ENCODE results near the gene CDYL2.

Gene CDYL2

GRCh38 chr16:80674884-80675283 is 129.5 kb downstream of the CDYL2 start:
- no peaks in the 10 kb centered on the region for H3K4me1 ChIP-seq (ENCODE audit: control insufficient read depth, insufficient read depth, low read length)
- H3K9ac ChIP-seq (ENCODE audit: low read length) = no peak overlapping the region
- no peaks in the 10 kb centered on the region for H3K27me3 ChIP-seq (ENCODE audit: control insufficient read depth, insufficient read depth, low read length)
- H3K4me3 ChIP-seq (ENCODE audit: low read length) = no peak overlapping the region
- no peaks in the 10 kb centered on the region for H3K9me3 ChIP-seq (ENCODE audit: control insufficient read depth, low read length)
- no peaks in the 10 kb centered on the region for H3K36me3 ChIP-seq (ENCODE audit: control insufficient read depth, insufficient read depth, low read length)

GRCh38 chr16:80672379-80672778 is 132.0 kb downstream of the CDYL2 start:
- Histone ChIP-seq H3K4me3 (ENCODE audit: low read length) (no peak overlapping the region), H3K9me3 (ENCODE audit: control insufficient read depth, low read length) (no peaks in the 10 kb centered on the region), H3K9ac (ENCODE audit: low read length) (no peak overlapping the region)

DNA sequence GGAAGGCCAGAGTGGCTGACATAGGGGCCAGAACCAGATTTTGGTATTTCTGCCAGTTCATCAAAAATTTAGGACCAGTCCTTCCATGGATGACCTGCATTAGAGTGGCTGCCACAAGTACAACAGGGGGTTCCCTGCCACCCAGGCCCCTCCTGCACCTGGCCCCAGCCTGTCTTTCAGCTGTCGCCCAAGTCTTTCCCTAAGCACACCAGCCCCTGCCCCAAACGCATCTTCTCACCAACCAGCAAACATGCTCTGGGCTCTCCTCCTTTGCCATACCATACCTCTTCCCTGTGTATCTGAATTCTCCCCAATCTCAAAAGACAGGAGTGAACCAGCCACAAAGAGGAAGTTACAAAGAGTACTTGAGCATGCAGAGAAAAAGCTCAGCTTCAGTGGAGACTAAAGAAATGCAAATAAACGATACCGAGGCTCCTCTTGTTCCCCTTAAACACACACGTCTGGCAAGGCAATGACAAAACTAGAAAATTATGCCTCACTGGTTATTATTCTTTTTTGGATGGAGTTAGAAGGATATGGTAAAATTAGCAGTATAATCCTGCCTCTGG is 133.0 kb downstream of the CDYL2 start:
- H3K27me3 ChIP-seq (ENCODE audit: control insufficient read depth, insufficient read depth, low read length) = no peaks in the 10 kb centered on the region
- no peaks in the 10 kb centered on the region for H3K9me3 ChIP-seq (ENCODE audit: control insufficient read depth, low read length)
- H3K4me1 ChIP-seq (ENCODE audit: control insufficient read depth, insufficient read depth, low read length) = no peaks in the 10 kb centered on the region
- H3K36me3 ChIP-seq (ENCODE audit: control insufficient read depth, insufficient read depth, low read length) = no peaks in the 10 kb centered on the region
- H3K9ac ChIP-seq (ENCODE audit: low read length) = no peak overlapping the region
- H3K4me3 ChIP-seq (ENCODE audit: low read length) = no peak overlapping the region

More at GRCh38 chr16:80672379-80672778, 132.0 kb downstream of the CDYL2 start:
- no peaks in the 10 kb centered on the region for H3K27me3 ChIP-seq (ENCODE audit: control insufficient read depth, insufficient read depth, low read length)
- no peaks in the 10 kb centered on the region for H3K4me1 ChIP-seq (ENCODE audit: control insufficient read depth, insufficient read depth, low read length)
- H3K36me3 ChIP-seq (ENCODE audit: control insufficient read depth, insufficient read depth, low read length) = no peaks in the 10 kb centered on the region

GRCh38 chr16:80670170-80670865 is 134.1 kb downstream of the CDYL2 start:
- no peak overlapping the region for H3K9ac ChIP-seq (ENCODE audit: low read length)
- no peaks in the 10 kb centered on the region for H3K36me3 ChIP-seq (ENCODE audit: control insufficient read depth, insufficient read depth, low read length)
- no peaks in the 10 kb centered on the region for H3K4me1 ChIP-seq (ENCODE audit: control insufficient read depth, insufficient read depth, low read length)
- no peaks in the 10 kb centered on the region for H3K27me3 ChIP-seq (ENCODE audit: control insufficient read depth, insufficient read depth, low read length)
- H3K4me3 ChIP-seq (ENCODE audit: low read length) = no peak overlapping the region
- no peaks in the 10 kb centered on the region for H3K9me3 ChIP-seq (ENCODE audit: control insufficient read depth, low read length)

- Histone ChIP-seq H3K9ac (ENCODE audit: low read length) (no peak overlapping the region), H3K9me3 (ENCODE audit: control insufficient read depth, low read length) (no peaks in the 10 kb centered on the region), H3K4me1 (ENCODE audit: control insufficient read depth, insufficient read depth, low read length) (no peaks in the 10 kb centered on the region), H3K36me3 (ENCODE audit: control insufficient read depth, insufficient read depth, low read length) (no peaks in the 10 kb centered on the region), H3K4me3 (ENCODE audit: low read length) (no peak overlapping the region), H3K27me3 (ENCODE audit: control insufficient read depth, insufficient read depth, low read length) (no peaks in the 10 kb centered on the region)
Observed at GRCh38 chr16:80669673-80670072, 134.7 kb downstream of the CDYL2 start.

DNA sequence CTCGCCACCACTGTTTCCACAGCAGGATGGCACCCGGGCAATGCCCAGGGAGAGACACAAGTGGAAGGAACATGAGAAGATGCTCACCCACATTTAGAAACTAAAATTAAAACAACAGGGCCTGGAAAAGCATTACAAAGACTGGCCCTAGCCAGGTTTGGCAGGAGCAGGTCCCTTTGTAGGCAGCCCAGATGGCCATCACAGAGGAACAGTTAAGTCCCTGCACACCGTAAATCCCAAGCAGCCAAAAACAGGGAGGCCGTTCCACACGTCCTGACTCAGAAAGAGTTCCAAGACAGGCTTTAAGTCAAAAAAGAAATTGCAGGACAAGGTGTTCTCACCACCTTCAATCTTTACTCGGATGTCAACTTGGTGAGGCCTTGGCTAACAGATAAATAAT is 136.5 kb downstream of the CDYL2 start:
- Histone ChIP-seq H3K9ac (ENCODE audit: low read length) (no peak overlapping the region), H3K4me3 (ENCODE audit: low read length) (no peak overlapping the region), H3K27me3 (ENCODE audit: control insufficient read depth, insufficient read depth, low read length) (no peaks in the 10 kb centered on the region), H3K9me3 (ENCODE audit: control insufficient read depth, low read length) (no peaks in the 10 kb centered on the region), H3K36me3 (ENCODE audit: control insufficient read depth, insufficient read depth, low read length) (no peaks in the 10 kb centered on the region), H3K4me1 (ENCODE audit: control insufficient read depth, insufficient read depth, low read length) (no peaks in the 10 kb centered on the region)

- no peak overlapping the region for H3K4me3 ChIP-seq (ENCODE audit: low read length)
- no peaks in the 10 kb centered on the region for H3K9me3 ChIP-seq (ENCODE audit: control insufficient read depth, low read length)
- H3K9ac ChIP-seq (ENCODE audit: low read length) = no peak overlapping the region
- no peaks in the 10 kb centered on the region for H3K4me1 ChIP-seq (ENCODE audit: control insufficient read depth, insufficient read depth, low read length)
- H3K27me3 ChIP-seq (ENCODE audit: control insufficient read depth, insufficient read depth, low read length) = no peaks in the 10 kb centered on the region
- H3K36me3 ChIP-seq (ENCODE audit: control insufficient read depth, insufficient read depth, low read length) = no peaks in the 10 kb centered on the region
Observed at GRCh38 chr16:80667251-80667560, 137.2 kb downstream of the CDYL2 start.

DNA sequence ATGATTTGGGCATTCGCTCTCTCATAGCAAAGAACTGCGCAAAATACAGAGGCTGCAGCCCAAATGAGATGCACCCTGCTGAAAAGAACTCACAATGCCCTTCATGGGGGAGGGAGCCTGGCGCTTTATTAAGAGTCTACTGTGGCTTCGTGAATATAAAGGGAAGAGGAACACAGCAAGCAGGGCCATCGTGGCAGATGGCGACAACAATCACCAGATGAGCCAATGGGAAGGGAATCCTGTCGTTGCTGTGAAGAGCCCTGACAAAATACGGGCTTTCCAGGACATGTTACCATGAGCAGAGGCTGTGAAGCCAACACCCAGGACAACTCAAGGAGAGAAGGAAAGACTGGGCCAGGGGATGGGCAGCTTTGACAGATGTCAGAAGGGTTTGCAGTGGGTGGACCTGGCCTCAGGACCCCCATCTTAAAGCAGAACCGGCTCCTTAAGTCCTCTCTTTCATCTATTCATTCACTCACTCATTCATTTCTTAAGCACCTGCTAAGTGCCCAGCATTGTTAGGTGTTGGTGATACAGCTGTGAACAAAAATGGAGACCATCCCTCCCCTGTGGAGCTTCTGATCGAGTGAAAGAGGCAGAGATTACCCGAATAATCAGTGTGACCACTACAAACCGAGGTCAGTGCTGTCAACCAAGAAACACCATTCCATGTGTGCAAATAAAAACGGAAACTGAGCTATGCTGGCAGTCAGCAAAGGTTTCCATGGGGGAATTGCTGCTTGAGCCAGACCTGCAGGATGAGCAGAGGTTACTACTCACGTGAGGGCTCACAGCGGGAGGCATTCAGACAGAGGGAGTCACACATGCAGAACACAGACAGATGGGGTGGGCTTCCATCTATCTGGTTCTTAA is 137.8 kb downstream of the CDYL2 start:
- Histone ChIP-seq H3K27me3 (ENCODE audit: control insufficient read depth, insufficient read depth, low read length) (no peaks in the 10 kb centered on the region), H3K9me3 (ENCODE audit: control insufficient read depth, low read length) (no peaks in the 10 kb centered on the region), H3K4me3 (ENCODE audit: low read length) (no peak overlapping the region), H3K36me3 (ENCODE audit: control insufficient read depth, insufficient read depth, low read length) (no peaks in the 10 kb centered on the region), H3K4me1 (ENCODE audit: control insufficient read depth, insufficient read depth, low read length) (no peaks in the 10 kb centered on the region), H3K9ac (ENCODE audit: low read length) (no peak overlapping the region)

DNA sequence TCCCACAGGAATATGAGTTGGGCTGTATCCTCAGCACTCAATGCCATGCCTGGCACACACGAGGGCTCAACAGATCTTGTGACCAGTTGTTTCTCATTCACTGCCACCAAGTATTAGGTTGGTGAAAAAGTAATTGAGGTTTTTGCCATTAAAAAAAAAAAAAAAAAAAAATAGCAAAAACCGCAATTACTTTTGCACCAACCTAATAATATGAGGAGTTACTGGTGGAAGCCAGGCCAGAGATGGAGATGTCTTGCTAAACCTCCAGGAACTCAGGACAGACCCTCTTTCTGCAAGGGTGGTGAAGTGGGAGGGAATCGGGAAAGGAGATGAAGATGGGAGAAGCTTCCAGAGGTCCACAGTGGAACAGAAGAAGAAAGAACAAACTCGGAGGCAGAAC is 139.0 kb downstream of the CDYL2 start:
- no peaks in the 10 kb centered on the region for H3K4me1 ChIP-seq (ENCODE audit: control insufficient read depth, insufficient read depth, low read length)
- H3K27me3 ChIP-seq (ENCODE audit: control insufficient read depth, insufficient read depth, low read length) = no peaks in the 10 kb centered on the region
- no peaks in the 10 kb centered on the region for H3K9me3 ChIP-seq (ENCODE audit: control insufficient read depth, low read length)
- no peak overlapping the region for H3K9ac ChIP-seq (ENCODE audit: low read length)
- no peak overlapping the region for H3K4me3 ChIP-seq (ENCODE audit: low read length)
- H3K36me3 ChIP-seq (ENCODE audit: control insufficient read depth, insufficient read depth, low read length) = no peaks in the 10 kb centered on the region

DNA sequence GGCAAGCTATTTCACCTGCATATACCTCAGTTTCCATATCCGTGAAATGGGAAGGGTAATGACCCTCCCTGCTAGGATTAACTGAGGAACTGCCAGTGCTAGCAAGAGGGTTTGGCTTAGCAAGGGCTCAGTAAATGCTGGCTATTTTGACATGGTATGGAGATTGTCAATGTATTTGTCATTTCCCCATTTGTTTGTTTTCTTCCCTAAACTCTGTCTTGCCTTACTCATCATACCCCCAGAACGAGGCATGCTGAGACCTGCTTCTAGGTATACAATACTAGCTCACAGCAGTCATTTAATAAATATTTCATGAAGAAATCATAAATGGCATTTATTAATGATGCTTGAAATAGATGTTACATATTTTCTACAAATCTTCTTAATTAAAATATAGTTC is 139.6 kb downstream of the CDYL2 start:
- H3K4me1 ChIP-seq (ENCODE audit: control insufficient read depth, insufficient read depth, low read length) = no peaks in the 10 kb centered on the region
- H3K9me3 ChIP-seq (ENCODE audit: control insufficient read depth, low read length) = no peaks in the 10 kb centered on the region
- H3K4me3 ChIP-seq (ENCODE audit: low read length) = no peak overlapping the region
- H3K36me3 ChIP-seq (ENCODE audit: control insufficient read depth, insufficient read depth, low read length) = no peaks in the 10 kb centered on the region
- H3K9ac ChIP-seq (ENCODE audit: low read length) = no peak overlapping the region
- no peaks in the 10 kb centered on the region for H3K27me3 ChIP-seq (ENCODE audit: control insufficient read depth, insufficient read depth, low read length)

- Histone ChIP-seq H3K9me3 (ENCODE audit: control insufficient read depth, low read length) (no peaks in the 10 kb centered on the region), H3K4me1 (ENCODE audit: control insufficient read depth, insufficient read depth, low read length) (no peaks in the 10 kb centered on the region), H3K27me3 (ENCODE audit: control insufficient read depth, insufficient read depth, low read length) (no peaks in the 10 kb centered on the region), H3K4me3 (ENCODE audit: low read length) (no peak overlapping the region), H3K9ac (ENCODE audit: low read length) (no peak overlapping the region), H3K36me3 (ENCODE audit: control insufficient read depth, insufficient read depth, low read length) (no peaks in the 10 kb centered on the region)
Observed at GRCh38 chr16:80664226-80664625, 140.2 kb downstream of the CDYL2 start.

DNA sequence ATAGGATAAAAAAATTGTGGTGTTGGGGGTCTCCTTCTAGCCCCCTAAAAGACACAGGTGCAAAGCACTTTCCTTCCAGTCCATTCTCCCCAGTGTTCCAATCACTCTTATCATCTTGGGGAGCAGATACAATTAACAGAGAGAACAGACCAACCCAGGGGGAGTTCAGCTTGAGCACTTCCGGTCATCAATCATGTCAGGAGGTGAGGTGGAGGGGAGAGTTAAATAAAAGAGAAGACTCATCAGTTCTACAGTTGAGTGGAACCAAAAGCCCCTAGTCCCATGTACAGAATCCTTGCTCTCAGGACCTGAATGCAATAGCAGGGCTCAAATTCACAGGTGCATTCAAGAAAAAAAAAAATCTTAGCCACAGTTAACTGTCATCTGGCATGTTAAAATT is 141.3 kb downstream of the CDYL2 start:
- Histone ChIP-seq H3K4me1 (ENCODE audit: control insufficient read depth, insufficient read depth, low read length) (no peaks in the 10 kb centered on the region), H3K9me3 (ENCODE audit: control insufficient read depth, low read length) (no peaks in the 10 kb centered on the region), H3K9ac (ENCODE audit: low read length) (no peak overlapping the region), H3K36me3 (ENCODE audit: control insufficient read depth, insufficient read depth, low read length) (no peaks in the 10 kb centered on the region), H3K27me3 (ENCODE audit: control insufficient read depth, insufficient read depth, low read length) (no peaks in the 10 kb centered on the region), H3K4me3 (ENCODE audit: low read length) (no peak overlapping the region)
